RWPE2 (cell line): ENCODE data around the gene GNAL.
A peak's percentile ranks its signal among the peaks of the same experiment; 100 is the strongest.

Experiments used
- ATAC-seq: fragments of 200-7000 bp; cut with Tn5 transposase; 3 replicates; pipeline ENCODE4 v1.9.1; 2021; ENCODE audit warnings: low read depth
- DNase-seq: peaks from one replicate; pipeline ENCODE4 v3.0.0-alpha.2; 2020; ENCODE audit warnings: low spot score
- H3K27ac ChIP-seq: fragments of 450-650 bp; 2 replicates; pipeline ENCODE4 v1.5.1; 2017; ENCODE audit warnings: mild to moderate bottlenecking; ENCODE audit not compliant: poor library complexity, severe bottlenecking
- H3K27me3 ChIP-seq: fragments of 250-450 bp; sonication (Bioruptor Pico); 2 replicates; pipeline ENCODE4 v1.5.1; 2021; ENCODE audit warnings: mild to moderate bottlenecking, moderate library complexity; ENCODE audit not compliant: insufficient read depth, poor library complexity, severe bottlenecking
- H3K36me3 ChIP-seq: fragments of 250-450 bp; sonication (Bioruptor Pico); 2 replicates; pipeline ENCODE4 v1.5.1; 2020; ENCODE audit warnings: low read depth, mild to moderate bottlenecking, moderate library complexity
- H3K4me1 ChIP-seq: fragments of 250-450 bp; sonication (Bioruptor Pico); 2 replicates; pipeline ENCODE4 v1.5.1; 2021; ENCODE audit warnings: mild to moderate bottlenecking, moderate library complexity; ENCODE audit not compliant: insufficient read depth, poor library complexity, severe bottlenecking
- H3K4me3 ChIP-seq: fragments of 250-450 bp; sonication (Bioruptor Pico); 2 replicates; pipeline ENCODE4 v1.5.1; 2021; ENCODE audit warnings: mild to moderate bottlenecking, moderate library complexity; ENCODE audit not compliant: severe bottlenecking
- H3K9me3 ChIP-seq: fragments of 250-450 bp; sonication (Bioruptor Pico); 2 replicates; pipeline ENCODE4 v1.5.1; 2021; ENCODE audit warnings: mild to moderate bottlenecking, moderate library complexity; ENCODE audit not compliant: severe bottlenecking
- TF ChIP-seq, protein P1 (sequence below): fragments of 450-650 bp; IDR thresholded peaks from one replicate; pipeline ENCODE4 v1.5.1; 2017; ENCODE audit warnings: mild to moderate bottlenecking, moderate library complexity; ENCODE audit not compliant: poor library complexity, severe bottlenecking

The GNAL gene

DNA sequence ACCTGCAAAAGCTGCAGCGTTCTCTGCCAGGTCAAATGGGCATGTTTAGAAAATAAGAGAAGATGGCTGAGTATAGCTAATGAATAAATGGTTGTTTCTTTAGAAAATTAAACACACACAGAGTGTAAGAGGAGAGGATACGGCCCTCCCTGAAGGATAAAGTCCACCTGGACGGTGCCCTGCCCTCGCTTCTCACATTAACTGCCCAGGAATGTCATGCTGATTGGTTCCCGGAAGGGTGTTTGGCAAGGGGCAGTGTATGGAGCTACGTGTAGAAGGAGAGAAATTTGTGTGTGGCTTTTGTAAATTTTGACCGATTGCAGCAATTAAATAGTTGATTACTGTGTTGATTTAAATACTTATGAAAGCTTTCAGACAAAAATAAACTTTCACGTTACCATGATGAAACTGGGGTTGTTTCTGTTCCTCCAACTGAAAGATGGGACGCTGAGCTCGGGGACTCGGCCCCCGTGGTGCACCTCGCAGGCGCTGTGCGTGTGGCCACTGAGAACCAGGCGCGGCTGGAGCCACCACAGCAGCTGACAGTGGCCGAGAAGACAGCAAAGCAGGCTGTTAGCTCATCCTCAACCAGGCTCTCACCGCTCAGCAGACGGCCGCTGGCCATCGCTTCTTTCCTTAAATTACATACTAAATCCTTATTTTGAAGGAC lies 196.3 kb downstream of the GNAL start:
- Histone ChIP-seq H3K9me3 (no peaks in the 10 kb centered on the region), H3K4me3 (no peak overlapping the region), H3K27me3 (no peaks in the 10 kb centered on the region), H3K36me3 (peaks cover 5% of the 10 kb centered on the region), H3K27ac (no peak overlapping the region), H3K4me1 (no peaks in the 10 kb centered on the region)
- no peak for ATAC-seq
- no peak for DNase-seq
- TF ChIP-seq, protein P1, sequence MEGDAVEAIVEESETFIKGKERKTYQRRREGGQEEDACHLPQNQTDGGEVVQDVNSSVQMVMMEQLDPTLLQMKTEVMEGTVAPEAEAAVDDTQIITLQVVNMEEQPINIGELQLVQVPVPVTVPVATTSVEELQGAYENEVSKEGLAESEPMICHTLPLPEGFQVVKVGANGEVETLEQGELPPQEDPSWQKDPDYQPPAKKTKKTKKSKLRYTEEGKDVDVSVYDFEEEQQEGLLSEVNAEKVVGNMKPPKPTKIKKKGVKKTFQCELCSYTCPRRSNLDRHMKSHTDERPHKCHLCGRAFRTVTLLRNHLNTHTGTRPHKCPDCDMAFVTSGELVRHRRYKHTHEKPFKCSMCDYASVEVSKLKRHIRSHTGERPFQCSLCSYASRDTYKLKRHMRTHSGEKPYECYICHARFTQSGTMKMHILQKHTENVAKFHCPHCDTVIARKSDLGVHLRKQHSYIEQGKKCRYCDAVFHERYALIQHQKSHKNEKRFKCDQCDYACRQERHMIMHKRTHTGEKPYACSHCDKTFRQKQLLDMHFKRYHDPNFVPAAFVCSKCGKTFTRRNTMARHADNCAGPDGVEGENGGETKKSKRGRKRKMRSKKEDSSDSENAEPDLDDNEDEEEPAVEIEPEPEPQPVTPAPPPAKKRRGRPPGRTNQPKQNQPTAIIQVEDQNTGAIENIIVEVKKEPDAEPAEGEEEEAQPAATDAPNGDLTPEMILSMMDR = no peak

DNA sequence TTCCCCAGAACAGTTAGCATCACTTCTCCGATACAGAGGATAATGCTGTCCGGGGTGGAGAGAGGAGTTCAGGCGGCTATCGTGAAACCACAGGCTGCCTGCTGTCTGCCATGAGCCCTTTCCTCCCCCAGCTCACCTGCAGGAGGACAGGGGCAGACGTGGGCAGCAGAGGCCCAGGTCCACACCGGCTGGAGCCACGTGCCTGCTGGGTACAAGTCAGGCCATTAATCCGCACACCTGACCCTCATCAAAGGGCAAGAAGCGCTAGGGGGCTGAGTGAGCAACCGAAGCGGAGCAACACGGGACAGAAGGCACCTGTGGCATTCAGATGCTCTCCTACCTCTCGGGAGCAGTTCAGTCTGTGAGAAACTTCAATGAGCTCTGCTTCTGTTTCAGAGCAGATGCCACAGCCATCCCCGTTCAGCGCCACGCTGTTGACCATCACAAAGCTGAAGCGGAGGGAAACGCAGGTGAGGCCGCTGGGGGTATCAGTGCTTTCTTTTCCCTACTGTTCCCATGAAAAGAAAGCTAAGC lies 197.6 kb downstream of the GNAL start:
- H3K4me1 ChIP-seq = no peaks in the 10 kb centered on the region
- no peak for ATAC-seq
- DNase-seq = no peak
- H3K27ac ChIP-seq = no peak overlapping the region
- H3K4me3 ChIP-seq = no peak overlapping the region
- no peaks in the 10 kb centered on the region for H3K9me3 ChIP-seq
- TF ChIP-seq, protein P1 = no peak
- peaks cover 9% of the 10 kb centered on the region for H3K36me3 ChIP-seq
- H3K27me3 ChIP-seq = no peaks in the 10 kb centered on the region

GRCh38 chr18:11887328-11888128 lies 198.5 kb downstream of the GNAL start:
- H3K36me3 ChIP-seq = peaks cover 9% of the 10 kb centered on the region
- no peaks in the 10 kb centered on the region for H3K27me3 ChIP-seq
- DNase-seq (no peak), ATAC-seq (peak; percentile 45; the same call in 1 of the 3 replicates)
- H3K27ac ChIP-seq = no peak overlapping the region
- no peak overlapping the region for H3K4me3 ChIP-seq
- no peaks in the 10 kb centered on the region for H3K9me3 ChIP-seq
- TF ChIP-seq, protein P1 = no peak
- H3K4me1 ChIP-seq = no peaks in the 10 kb centered on the region

DNA sequence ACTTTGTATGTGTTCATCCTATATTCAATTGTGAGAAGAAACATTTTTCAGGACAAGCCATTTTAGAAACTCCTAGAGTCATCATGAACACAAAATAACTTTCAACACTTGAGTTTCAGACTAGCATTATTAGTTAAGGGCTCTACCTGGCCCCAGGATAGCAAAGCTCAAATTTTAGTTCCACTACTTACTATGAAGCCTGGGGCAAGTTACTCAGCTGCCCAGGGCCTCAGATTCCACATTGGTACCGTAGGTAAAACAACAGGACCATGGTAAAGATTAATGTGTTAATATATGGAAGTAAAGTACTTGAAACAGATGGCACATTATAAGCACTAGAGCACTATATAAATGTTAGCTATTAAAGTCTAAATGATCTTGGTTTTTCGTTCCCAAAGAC lies 199.7 kb downstream of the GNAL start:
- Histone ChIP-seq H3K36me3 (peaks cover 9% of the 10 kb centered on the region), H3K9me3 (no peaks in the 10 kb centered on the region), H3K4me1 (peaks cover under 1% of the 10 kb centered on the region), H3K27me3 (no peaks in the 10 kb centered on the region), H3K4me3 (no peak overlapping the region), H3K27ac (no peak overlapping the region)
- TF ChIP-seq, protein P1 = no peak
- DNase-seq = no peak
- no peak for ATAC-seq

DNA sequence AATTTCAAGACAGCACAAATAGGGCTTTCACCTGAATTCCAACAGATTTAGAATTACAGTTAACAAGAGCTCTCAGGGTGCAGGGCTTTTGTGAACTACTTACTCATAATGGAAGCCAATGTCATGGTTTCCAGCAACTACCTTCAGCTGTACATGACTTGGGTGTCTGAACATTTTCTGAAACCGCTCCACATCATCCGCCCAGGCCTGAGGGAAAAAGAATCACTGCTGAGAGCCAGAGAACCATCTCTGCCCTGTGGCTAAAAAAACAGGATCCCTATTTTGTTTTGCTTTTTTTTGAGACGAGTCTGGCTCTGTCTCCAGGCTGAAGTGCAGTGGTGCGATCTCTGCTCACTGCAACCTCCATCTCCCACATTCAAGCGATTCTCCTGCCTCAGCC lies 200.2 kb downstream of the GNAL start:
- Histone ChIP-seq H3K36me3 (peaks cover 9% of the 10 kb centered on the region), H3K9me3 (no peaks in the 10 kb centered on the region), H3K4me3 (no peak overlapping the region), H3K4me1 (peaks cover 4% of the 10 kb centered on the region), H3K27ac (no peak overlapping the region), H3K27me3 (no peaks in the 10 kb centered on the region)
- TF ChIP-seq, protein P1 = no peak
- no peak for ATAC-seq
- DNase-seq = no peak
